Mucosa of descending colon (tissue), 3 donors: ENCODE data around the gene C19orf47. TPM values are rescaled to one million over a fixed set of nuclear protein-coding genes. Genes with fewer than 3 reads are reported as not detected.

Experiments
- ATAC-seq: fragments of 200-7000 bp; cut with Tn5 transposase; one replicate; pipeline ENCODE4 v1.9.1; 2020; ENCODE audit warnings: mild to moderate bottlenecking, moderate library complexity
- DNase-seq, 3 donors: peaks; one replicate each; pipeline ENCODE4 v3.0.0-alpha.2; 2020
- H3K36me3 ChIP-seq: fragments of 200-600 bp; one replicate; pipeline ENCODE4 v1.8.0; 2021; ENCODE audit warnings: low read depth, mild to moderate bottlenecking
- H3K4me1 ChIP-seq: fragments of 200-600 bp; one replicate; pipeline ENCODE4 v1.8.0; 2021; ENCODE audit warnings: low read depth, mild to moderate bottlenecking
- H3K4me3 ChIP-seq: fragments of 200-600 bp; one replicate; pipeline ENCODE4 v1.8.0; 2021; ENCODE audit warnings: mild to moderate bottlenecking
- H3K9me3 ChIP-seq: fragments of 200-600 bp; one replicate; pipeline ENCODE4 v1.8.0; 2021; ENCODE audit warnings: mild to moderate bottlenecking
- CTCF ChIP-seq: fragments of 200-600 bp; IDR thresholded peaks from one replicate; pipeline ENCODE4 v1.8.0; 2022; ENCODE audit warnings: antibody characterized with exemption, mild to moderate bottlenecking
- intact Hi-C, 2 donors: fragments of 100-400 bp; cut with DNase I in 1 of 2; cut with micrococcal nuclease in 1 of 2; formaldehyde crosslinking; loops; one replicate each; pipeline versions ENCODE4 v1.11.0 to v1.11.1; 2022; cut with DNase I, micrococcal nuclease
- total RNA-seq, 3 donors: library from RNA; stranded (reverse); fragmentation: NEBNext Ultra II Directional in 2 of 3; extraction: Animal tissue kit (Norgen Biotek cat#: 25700) in 2 of 3; gene quantifications; one replicate each; pipeline versions ENCODE4 v1.2.1 to v1.2.4, GENCODE V29; 2021 to 2023
- donor health status: DM: no; HTN: no; CAD: no; lungs with moderate emphysema.
- donor health status: DM: no; HTN: no; CAD: no.
- donor health status: DM: no; HTN: yes; CAD: no.

Gene C19orf47
- total RNA-seq, 3 donors from 2014 or later = 12.1 to 21.2 (median 12.5) TPM

DNA sequence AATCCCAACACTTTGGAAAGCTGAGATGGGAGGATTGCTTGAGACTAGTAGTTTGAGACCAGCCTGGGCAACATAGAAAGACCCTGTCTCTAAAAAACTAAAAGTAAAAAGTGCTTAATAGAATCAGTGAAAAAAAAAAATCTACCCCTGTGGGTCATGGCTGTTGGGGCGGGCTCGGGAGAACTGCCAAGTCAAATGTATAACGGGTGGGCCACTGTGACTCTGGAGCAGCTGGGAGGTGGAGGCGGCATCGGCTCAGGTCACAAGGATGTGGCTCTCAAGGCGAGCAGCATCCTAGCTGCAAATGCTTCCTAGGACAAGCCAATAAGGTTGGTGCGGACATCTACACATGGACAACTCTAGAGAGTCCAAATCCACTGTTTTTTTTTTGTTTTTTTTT, 30.9 kb downstream of the C19orf47 start:
- intact Hi-C loops = no loop called here
- no peak for TF ChIP-seq CTCF
- DNase-seq (no peak), ATAC-seq (no peak)
- no peaks in the 10 kb centered on the region for H3K36me3 ChIP-seq
- H3K4me3 ChIP-seq = no peak overlapping the region
- H3K4me1 ChIP-seq = no peaks in the 10 kb centered on the region
- no peaks in the 10 kb centered on the region for H3K9me3 ChIP-seq

GRCh38 chr19:40315812-40316470, 32.3 kb downstream of the C19orf47 start:
- Histone ChIP-seq H3K9me3 (no peaks in the 10 kb centered on the region), H3K36me3 (no peaks in the 10 kb centered on the region), H3K4me1 (no peaks in the 10 kb centered on the region), H3K4me3 (no peak overlapping the region)
- DNase-seq (no peak), ATAC-seq (no peak)
- no peak for TF ChIP-seq CTCF
- intact Hi-C loops = no loop called here

GRCh38 chr19:40314656-40315055, 33.5 kb downstream of the C19orf47 start:
- ATAC-seq = no peak
- H3K4me3 ChIP-seq = no peak overlapping the region
- intact Hi-C loops = no loop called here
- H3K4me1 ChIP-seq = no peaks in the 10 kb centered on the region
- H3K9me3 ChIP-seq = no peaks in the 10 kb centered on the region
- no peak for DNase-seq
- TF ChIP-seq CTCF = no peak
- H3K36me3 ChIP-seq = no peaks in the 10 kb centered on the region

DNA sequence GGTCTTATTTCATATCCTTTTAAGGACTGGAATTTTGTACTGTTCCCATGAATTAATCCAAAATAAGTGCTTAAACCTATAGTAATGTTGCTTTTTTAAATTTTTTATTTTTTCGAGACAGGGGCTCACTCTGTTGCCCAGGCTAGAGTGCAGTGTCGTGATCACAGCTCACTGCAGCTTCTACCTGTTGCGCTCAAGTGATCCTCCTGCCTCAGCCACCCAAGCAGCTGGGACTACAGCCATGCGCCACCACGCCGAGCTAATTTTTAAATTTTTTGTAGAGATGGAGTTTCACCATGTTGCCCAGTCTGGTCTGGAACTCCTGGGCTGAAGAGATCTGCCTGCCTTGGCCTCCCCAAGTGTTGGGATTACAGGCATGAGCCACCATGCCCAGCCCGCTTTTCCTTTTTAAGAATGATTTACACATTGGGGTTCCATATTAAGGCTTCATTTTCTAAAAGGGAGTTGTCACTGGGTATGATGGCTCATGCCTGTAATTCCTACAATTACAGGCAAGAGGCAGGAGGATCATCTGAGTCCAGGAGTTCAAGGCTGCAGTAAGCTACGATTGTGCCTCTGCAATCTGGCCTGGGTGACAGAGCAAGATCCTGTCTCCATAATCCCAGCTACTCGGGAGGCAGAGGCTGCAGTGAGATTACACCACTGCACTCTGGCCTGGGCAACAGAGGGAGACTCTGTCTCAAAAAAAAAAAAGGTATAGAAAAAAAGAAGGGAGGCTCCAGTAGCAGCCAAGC, 34.8 kb downstream of the C19orf47 start:
- no peak for TF ChIP-seq CTCF
- intact Hi-C loops = no loop called here
- Histone ChIP-seq H3K9me3 (no peaks in the 10 kb centered on the region), H3K36me3 (no peaks in the 10 kb centered on the region), H3K4me1 (no peaks in the 10 kb centered on the region), H3K4me3 (no peak overlapping the region)
- DNase-seq (no peak), ATAC-seq (no peak)

DNA sequence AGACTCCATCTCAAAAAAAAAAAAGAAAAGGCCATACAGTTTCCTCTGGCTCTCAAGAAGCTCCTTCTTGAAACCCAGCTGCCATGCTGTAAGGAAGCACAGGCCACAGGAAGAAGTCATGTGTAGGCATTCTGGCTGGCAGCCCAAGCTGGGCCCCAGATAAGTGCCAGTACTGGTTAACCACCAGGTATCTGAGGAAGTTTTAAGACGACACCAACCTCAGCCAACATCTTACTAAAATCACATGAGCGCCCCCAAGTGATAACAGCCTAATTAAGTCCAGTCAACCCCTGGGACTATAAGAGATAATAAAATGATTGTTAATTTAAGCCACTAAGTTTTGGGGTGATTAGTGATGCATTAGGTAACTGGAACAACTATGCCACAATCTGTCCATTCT, 35.7 kb downstream of the C19orf47 start:
- no peaks in the 10 kb centered on the region for H3K4me1 ChIP-seq
- TF ChIP-seq CTCF = no peak
- DNase-seq = no peak
- intact Hi-C loops = no loop called here
- no peak for ATAC-seq
- no peaks in the 10 kb centered on the region for H3K9me3 ChIP-seq
- H3K36me3 ChIP-seq = no peaks in the 10 kb centered on the region
- no peak overlapping the region for H3K4me3 ChIP-seq
